Measurements from ENCODE around the gene COL25A1. TPM values are rescaled to one million over a fixed set of nuclear protein-coding genes. Genes with fewer than 3 reads are reported as not detected.

The COL25A1 gene
- total RNA-seq, 1 experiment from 2014 or later = not detected

GRCh38 chr4:108829966-108830492, 472.4 kb downstream of the COL25A1 start (continued):
- TF ChIP-seq EGR1 (IDR thresholded peaks at IDR 0.05; ENCODE audit: low read depth) = no peak
- TF ChIP-seq EZH2phosphoT487 (IDR thresholded peaks at IDR 0.05; ENCODE audit: borderline replicate concordance) = no peak
- no peak for TF ChIP-seq MAX (IDR thresholded peaks at IDR 0.05)
- TF ChIP-seq ZFX (IDR thresholded peaks at IDR 0.05) = no peak
- TF ChIP-seq POLR2A (IDR thresholded peaks at IDR 0.05; ENCODE audit: borderline replicate concordance, extremely low read depth, insufficient read depth, insufficient read length) = no peak
- TF ChIP-seq SRF (IDR thresholded peaks at IDR 0.05; ENCODE audit: low read depth) = no peak
- no peak for TF ChIP-seq CEBPB (IDR thresholded peaks at IDR 0.05; ENCODE audit: low read depth)
- TF ChIP-seq CBX3 (IDR thresholded peaks at IDR 0.05; ENCODE audit: low read depth) = no peak

GRCh38 chr4:108828620-108829019, 473.8 kb downstream of the COL25A1 start:
- Histone ChIP-seq H3K27me3 (ENCODE audit: insufficient read depth, low read length) (peaks cover 45% of the 10 kb centered on the region), H3K9ac (ENCODE audit: low read length) (no peak overlapping the region), H4K20me1 (ENCODE audit: insufficient read depth) (no peaks in the 10 kb centered on the region), H3K4me1 (ENCODE audit: control insufficient read depth in 1 of 2, insufficient read depth in 2 of 2, low read length in 2 of 2) (no peaks in the 10 kb centered on the region), H3K9me3 (ENCODE audit: control insufficient read depth in 1 of 2, insufficient read depth in 1 of 2, low read depth in 1 of 2, low read length in 2 of 2) (no peaks in the 10 kb centered on the region), H3K27ac (ENCODE audit: low read depth, low read length) (no peak overlapping the region), H3K4me2 (ENCODE audit: low read length) (no peak overlapping the region), H3K79me2 (ENCODE audit: insufficient read depth, low read length) (no peaks in the 10 kb centered on the region), H3K4me3 (replicated peaks in 1 of 2; ENCODE audit: low read depth in 1 of 2, low read length in 2 of 2) (no peak overlapping the region), H2AFZ (ENCODE audit: low read depth, low read length, poor library complexity, severe bottlenecking) (no peak overlapping the region), H3K9me2 (ENCODE audit: insufficient read depth) (no peaks in the 10 kb centered on the region), H3K36me3 (ENCODE audit: control insufficient read depth in 1 of 2, insufficient read depth in 2 of 2, low read length in 2 of 2) (no peaks in the 10 kb centered on the region)
- DNase-seq (ENCODE audit: low read depth, low spot score) = no peak
- ChIA-PET RAD21 (ENCODE audit: low non-redundant PET in 1 of 2, low total read pairs in 2 of 2, uncharacterized antibody in 2 of 2, unreplicated experiment in 2 of 2) (no interaction called here), CTCF (no interaction called here), POLR2A (no interaction called here)
- ATAC-seq = no peak
- BruUV-seq (replicated peaks) = no TSS peak
- intact Hi-C loops (cut with micrococcal nuclease) = no loop called here
- no peak for TF ChIP-seq CEBPB (IDR thresholded peaks at IDR 0.05; ENCODE audit: low read depth)
- no peak for TF ChIP-seq MAX (IDR thresholded peaks at IDR 0.05)
- TF ChIP-seq SRF (IDR thresholded peaks at IDR 0.05; ENCODE audit: low read depth) = no peak
- TF ChIP-seq POLR2AphosphoS5 (IDR thresholded peaks at IDR 0.05; ENCODE audit: low read depth, low read length) = no peak
- TF ChIP-seq JUND (IDR thresholded peaks at IDR 0.05) = no peak
- no peak for TF ChIP-seq SIN3A (IDR thresholded peaks at IDR 0.05; ENCODE audit: low read depth)
- TF ChIP-seq, protein P1, sequence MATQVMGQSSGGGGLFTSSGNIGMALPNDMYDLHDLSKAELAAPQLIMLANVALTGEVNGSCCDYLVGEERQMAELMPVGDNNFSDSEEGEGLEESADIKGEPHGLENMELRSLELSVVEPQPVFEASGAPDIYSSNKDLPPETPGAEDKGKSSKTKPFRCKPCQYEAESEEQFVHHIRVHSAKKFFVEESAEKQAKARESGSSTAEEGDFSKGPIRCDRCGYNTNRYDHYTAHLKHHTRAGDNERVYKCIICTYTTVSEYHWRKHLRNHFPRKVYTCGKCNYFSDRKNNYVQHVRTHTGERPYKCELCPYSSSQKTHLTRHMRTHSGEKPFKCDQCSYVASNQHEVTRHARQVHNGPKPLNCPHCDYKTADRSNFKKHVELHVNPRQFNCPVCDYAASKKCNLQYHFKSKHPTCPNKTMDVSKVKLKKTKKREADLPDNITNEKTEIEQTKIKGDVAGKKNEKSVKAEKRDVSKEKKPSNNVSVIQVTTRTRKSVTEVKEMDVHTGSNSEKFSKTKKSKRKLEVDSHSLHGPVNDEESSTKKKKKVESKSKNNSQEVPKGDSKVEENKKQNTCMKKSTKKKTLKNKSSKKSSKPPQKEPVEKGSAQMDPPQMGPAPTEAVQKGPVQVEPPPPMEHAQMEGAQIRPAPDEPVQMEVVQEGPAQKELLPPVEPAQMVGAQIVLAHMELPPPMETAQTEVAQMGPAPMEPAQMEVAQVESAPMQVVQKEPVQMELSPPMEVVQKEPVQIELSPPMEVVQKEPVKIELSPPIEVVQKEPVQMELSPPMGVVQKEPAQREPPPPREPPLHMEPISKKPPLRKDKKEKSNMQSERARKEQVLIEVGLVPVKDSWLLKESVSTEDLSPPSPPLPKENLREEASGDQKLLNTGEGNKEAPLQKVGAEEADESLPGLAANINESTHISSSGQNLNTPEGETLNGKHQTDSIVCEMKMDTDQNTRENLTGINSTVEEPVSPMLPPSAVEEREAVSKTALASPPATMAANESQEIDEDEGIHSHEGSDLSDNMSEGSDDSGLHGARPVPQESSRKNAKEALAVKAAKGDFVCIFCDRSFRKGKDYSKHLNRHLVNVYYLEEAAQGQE (IDR thresholded peaks at IDR 0.05; ENCODE audit: low read depth) = no peak
- TF ChIP-seq SP1 (IDR thresholded peaks at IDR 0.05; ENCODE audit: low read depth) = no peak
- TF ChIP-seq, protein P2, sequence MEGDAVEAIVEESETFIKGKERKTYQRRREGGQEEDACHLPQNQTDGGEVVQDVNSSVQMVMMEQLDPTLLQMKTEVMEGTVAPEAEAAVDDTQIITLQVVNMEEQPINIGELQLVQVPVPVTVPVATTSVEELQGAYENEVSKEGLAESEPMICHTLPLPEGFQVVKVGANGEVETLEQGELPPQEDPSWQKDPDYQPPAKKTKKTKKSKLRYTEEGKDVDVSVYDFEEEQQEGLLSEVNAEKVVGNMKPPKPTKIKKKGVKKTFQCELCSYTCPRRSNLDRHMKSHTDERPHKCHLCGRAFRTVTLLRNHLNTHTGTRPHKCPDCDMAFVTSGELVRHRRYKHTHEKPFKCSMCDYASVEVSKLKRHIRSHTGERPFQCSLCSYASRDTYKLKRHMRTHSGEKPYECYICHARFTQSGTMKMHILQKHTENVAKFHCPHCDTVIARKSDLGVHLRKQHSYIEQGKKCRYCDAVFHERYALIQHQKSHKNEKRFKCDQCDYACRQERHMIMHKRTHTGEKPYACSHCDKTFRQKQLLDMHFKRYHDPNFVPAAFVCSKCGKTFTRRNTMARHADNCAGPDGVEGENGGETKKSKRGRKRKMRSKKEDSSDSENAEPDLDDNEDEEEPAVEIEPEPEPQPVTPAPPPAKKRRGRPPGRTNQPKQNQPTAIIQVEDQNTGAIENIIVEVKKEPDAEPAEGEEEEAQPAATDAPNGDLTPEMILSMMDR (IDR thresholded peaks at IDR 0.05 in 2 of 3, conservative IDR thresholded peaks at IDR 0.05 in 1 of 3; ENCODE audit: borderline replicate concordance in 1 of 3, insufficient read depth in 1 of 3, low read depth in 2 of 3, low read length in 2 of 3) = no peak
- TF ChIP-seq ZNF274 (IDR thresholded peaks at IDR 0.05; ENCODE audit: low read depth, low read length) = no peak
- TF ChIP-seq POLR2A (IDR thresholded peaks at IDR 0.05; ENCODE audit: borderline replicate concordance, extremely low read depth, insufficient read depth, insufficient read length) = no peak
- TF ChIP-seq EZH2phosphoT487 (IDR thresholded peaks at IDR 0.05; ENCODE audit: borderline replicate concordance) = no peak
- TF ChIP-seq YY1 (IDR thresholded peaks at IDR 0.05; ENCODE audit: extremely low read depth, insufficient replicate concordance, low read depth, low read length) = no peak
- no peak for TF ChIP-seq ELF1 (IDR thresholded peaks at IDR 0.05; ENCODE audit: borderline replicate concordance, low read depth)
- no peak for TF ChIP-seq ZBTB33 (IDR thresholded peaks at IDR 0.05; ENCODE audit: extremely low read depth, insufficient replicate concordance, low read length)
- TF ChIP-seq CBX3 (IDR thresholded peaks at IDR 0.05; ENCODE audit: low read depth) = no peak
